NB4 (cell line): ENCODE measurements around the gene EMC10.

Experiments
- MAX ChIP-seq: IDR thresholded peaks from 2 replicates; pipeline ENCODE4 v1.6.1; 2011; ENCODE audit warnings: low read depth, low read length
- MYC ChIP-seq: IDR thresholded peaks from 2 replicates; pipeline ENCODE4 v1.6.1; 2011; ENCODE audit warnings: low read depth, low read length
- POLR2A ChIP-seq: IDR thresholded peaks from 2 replicates; pipeline ENCODE4 v1.6.1; 2011; ENCODE audit warnings: mild to moderate bottlenecking; ENCODE audit not compliant: insufficient read length; ENCODE audit errors: extremely low read depth
- TF ChIP-seq, protein P1 (sequence below): IDR thresholded peaks from one replicate; pipeline ENCODE4 v1.5.1; 2012; ENCODE audit warnings: low read depth, low read length

- TF ChIP-seq POLR2A: no peak
- TF ChIP-seq, protein P1, sequence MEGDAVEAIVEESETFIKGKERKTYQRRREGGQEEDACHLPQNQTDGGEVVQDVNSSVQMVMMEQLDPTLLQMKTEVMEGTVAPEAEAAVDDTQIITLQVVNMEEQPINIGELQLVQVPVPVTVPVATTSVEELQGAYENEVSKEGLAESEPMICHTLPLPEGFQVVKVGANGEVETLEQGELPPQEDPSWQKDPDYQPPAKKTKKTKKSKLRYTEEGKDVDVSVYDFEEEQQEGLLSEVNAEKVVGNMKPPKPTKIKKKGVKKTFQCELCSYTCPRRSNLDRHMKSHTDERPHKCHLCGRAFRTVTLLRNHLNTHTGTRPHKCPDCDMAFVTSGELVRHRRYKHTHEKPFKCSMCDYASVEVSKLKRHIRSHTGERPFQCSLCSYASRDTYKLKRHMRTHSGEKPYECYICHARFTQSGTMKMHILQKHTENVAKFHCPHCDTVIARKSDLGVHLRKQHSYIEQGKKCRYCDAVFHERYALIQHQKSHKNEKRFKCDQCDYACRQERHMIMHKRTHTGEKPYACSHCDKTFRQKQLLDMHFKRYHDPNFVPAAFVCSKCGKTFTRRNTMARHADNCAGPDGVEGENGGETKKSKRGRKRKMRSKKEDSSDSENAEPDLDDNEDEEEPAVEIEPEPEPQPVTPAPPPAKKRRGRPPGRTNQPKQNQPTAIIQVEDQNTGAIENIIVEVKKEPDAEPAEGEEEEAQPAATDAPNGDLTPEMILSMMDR: no peak
- no peak for TF ChIP-seq MAX
- no peak for TF ChIP-seq MYC
These were observed 18.1 kb downstream of the EMC10 start for GRCh38 chr19:50494186-50495019.
